HG03378 (cell line): ENCODE measurements around the gene KIF18B.

Source experiments
- ATAC-seq: cut with Tn5 transposase; IDR thresholded peaks from one replicate; pipeline ENCODE4 v1.9.1; 2021; ENCODE audit warnings: mild to moderate bottlenecking, moderate library complexity; ENCODE audit not compliant: unreplicated experiment

Gene KIF18B

GRCh38 chr17:44947461-44948314 lies at the start of gene KIF18B:
KIF18B (minus strand) TSS chr17:44947773; CDS start chr17:44936344, 11,429 bp downstream.
- peak; percentile 78 for ATAC-seq

- ATAC-seq = no peak
These were observed 48.7 kb upstream of the KIF18B start for GRCh38 chr17:44996304-44996703.

GRCh38 chr17:44995436-44996001 lies 47.9 kb upstream of the KIF18B start:
- ATAC-seq = no peak

- no peak for ATAC-seq
These were observed 44.8 kb upstream of the KIF18B start for GRCh38 chr17:44992242-44992939.

- no peak for ATAC-seq
These were observed 43.4 kb upstream of the KIF18B start for GRCh38 chr17:44990994-44991393.

- ATAC-seq = no peak
These were observed 42.1 kb upstream of the KIF18B start for GRCh38 chr17:44989552-44990138.

- ATAC-seq = no peak
These were observed 40.7 kb upstream of the KIF18B start for GRCh38 chr17:44988044-44988942.

GRCh38 chr17:44983563-44983962 lies 36.0 kb upstream of the KIF18B start:
- ATAC-seq = no peak

GRCh38 chr17:44982113-44982702 lies 34.6 kb upstream of the KIF18B start:
- no peak for ATAC-seq

- no peak for ATAC-seq
These were observed 33.8 kb upstream of the KIF18B start for GRCh38 chr17:44981221-44981968.

- no peak for ATAC-seq
These were observed 31.9 kb upstream of the KIF18B start for GRCh38 chr17:44979426-44979995.

GRCh38 chr17:44978807-44979206 lies 31.2 kb upstream of the KIF18B start:
- no peak for ATAC-seq

- ATAC-seq = no peak
These were observed 30.4 kb upstream of the KIF18B start for GRCh38 chr17:44977814-44978550.

GRCh38 chr17:44977065-44977464 lies 29.5 kb upstream of the KIF18B start:
- ATAC-seq = no peak

- ATAC-seq = no peak
These were observed 28.6 kb upstream of the KIF18B start for GRCh38 chr17:44976206-44976605.

GRCh38 chr17:44972953-44973352 lies 25.4 kb upstream of the KIF18B start:
- ATAC-seq = no peak

GRCh38 chr17:44971776-44972483 lies 24.4 kb upstream of the KIF18B start:
- no peak for ATAC-seq
